HL-60 (cell line): ENCODE results near the gene DLX4.

Experiments used
- DNase-seq, 2 experiments: peaks; one replicate each; pipeline ENCODE4 v3.0.0-alpha.2; 2010 to 2020; ENCODE audit warnings: low read depth in 1 of 2, low spot score in 1 of 2
- H3K27ac ChIP-seq: fragments of 250-450 bp; sonication (Bioruptor Pico); replicated peaks from 2 replicates; pipeline ENCODE4 v1.5.1; 2020; ENCODE audit warnings: mild to moderate bottlenecking, moderate library complexity
- H3K27me3 ChIP-seq: fragments of 250-450 bp; sonication (Bioruptor Pico); 2 replicates; pipeline ENCODE4 v1.5.1; 2021; ENCODE audit warnings: mild to moderate bottlenecking, moderate library complexity; ENCODE audit not compliant: insufficient read depth, poor library complexity, severe bottlenecking
- H3K4me3 ChIP-seq: replicated peaks from 2 replicates; pipeline ENCODE4 v1.5.1; 2011; ENCODE audit warnings: mild to moderate bottlenecking, control low read depth, low read length; ENCODE audit not compliant: insufficient read depth
- CTCF ChIP-seq: IDR thresholded peaks from one replicate; pipeline ENCODE4 v1.5.1; 2011; ENCODE audit warnings: low read length, control low read depth, inconsistent platforms; ENCODE audit not compliant: insufficient read depth
- GABPA ChIP-seq: IDR thresholded peaks from 2 replicates; pipeline ENCODE4 v1.6.1; 2012; ENCODE audit warnings: low read depth
- POLR2AphosphoS5 ChIP-seq: IDR thresholded peaks from 2 replicates; pipeline ENCODE4 v1.6.1; 2012; ENCODE audit warnings: low read depth
- REST ChIP-seq: IDR thresholded peaks from 2 replicates; pipeline ENCODE4 v1.6.1; 2012; ENCODE audit warnings: low read depth; ENCODE audit not compliant: insufficient replicate concordance
- SPI1 ChIP-seq: IDR thresholded peaks from 2 replicates; pipeline ENCODE4 v1.6.1; 2012; ENCODE audit warnings: low read depth, mild to moderate bottlenecking, borderline replicate concordance

The DLX4 gene

GRCh38 chr17:49993423-49994060 lies 24.6 kb downstream of the DLX4 start:
- Histone ChIP-seq H3K4me3 (no peak overlapping the region), H3K27ac (no peak overlapping the region), H3K27me3 (peaks cover 69% of the 10 kb centered on the region)
- DNase-seq = no peak
- TF ChIP-seq SPI1 (no peak), POLR2AphosphoS5 (no peak), GABPA (no peak), CTCF (no peak), REST (no peak)

GRCh38 chr17:49994085-49995054 lies 25.4 kb downstream of the DLX4 start:
- no peak for DNase-seq
- Histone ChIP-seq H3K4me3 (no peak overlapping the region), H3K27me3 (peaks cover 68% of the 10 kb centered on the region), H3K27ac (no peak overlapping the region)
- TF ChIP-seq REST (no peak), POLR2AphosphoS5 (no peak), SPI1 (no peak), GABPA (no peak), CTCF (no peak)

GRCh38 chr17:49995055-49995738 lies 26.2 kb downstream of the DLX4 start, which contains the start of gene DLX3:
Gene DLX3, minus strand, starts transcription at chr17:49995224. Its CDS starts 226 bp downstream, at chr17:49994998.
- Histone ChIP-seq H3K27me3 (peaks cover 68% of the 10 kb centered on the region), H3K27ac (no peak within 1 kb of the TSS), H3K4me3 (no peak within 1 kb of the TSS)
- TF ChIP-seq GABPA = no peak
- peak in 1 of 2 experiments; percentile 18 for DNase-seq

GRCh38 chr17:49996121-49996494 lies 27.1 kb downstream of the DLX4 start:
- no peak overlapping the region for H3K4me3 ChIP-seq
- peaks cover 68% of the 10 kb centered on the region for H3K27me3 ChIP-seq
- DNase-seq = no peak
- no peak for TF ChIP-seq POLR2AphosphoS5
- TF ChIP-seq GABPA = no peak
- no peak for TF ChIP-seq REST
- TF ChIP-seq SPI1 = no peak
- TF ChIP-seq CTCF = no peak
- no peak overlapping the region for H3K27ac ChIP-seq
